Activated CD4-positive, CD25-positive, alpha-beta regulatory T cell treated with anti-CD3 and anti-CD28 coated beads, Interleukin-2, amount 50 U/mL, for 16 hours (primary cell): ENCODE results near the gene NPFFR1.

Experiments
- DNase-seq: peaks from one replicate; pipeline ENCODE4 v3.0.0-alpha.2; 2020; ENCODE audit warnings: low read depth, low spot score

The NPFFR1 gene

GRCh38 chr10:70315276-70315675 lies 31.5 kb upstream of the NPFFR1 start:
- no peak for DNase-seq

GRCh38 chr10:70312972-70313371 lies 29.2 kb upstream of the NPFFR1 start:
- DNase-seq = no peak

GRCh38 chr10:70312249-70312648 lies 28.4 kb upstream of the NPFFR1 start:
- no peak for DNase-seq

- no peak for DNase-seq
Measured at GRCh38 chr10:70311698-70312097, 27.9 kb upstream of the NPFFR1 start.

- no peak for DNase-seq
Measured at GRCh38 chr10:70309661-70310060, 25.9 kb upstream of the NPFFR1 start.

GRCh38 chr10:70308121-70309060 lies 24.6 kb upstream of the NPFFR1 start:
- DNase-seq = no peak

- no peak for DNase-seq
Measured at GRCh38 chr10:70306886-70307520, 23.2 kb upstream of the NPFFR1 start.

- no peak for DNase-seq
Measured at GRCh38 chr10:70306181-70306705, 22.4 kb upstream of the NPFFR1 start.

- DNase-seq = no peak
Measured at GRCh38 chr10:70303730-70304129, 19.9 kb upstream of the NPFFR1 start.

- no peak for DNase-seq
Measured at GRCh38 chr10:70302292-70302691, 18.5 kb upstream of the NPFFR1 start.

GRCh38 chr10:70300908-70301597 lies 17.2 kb upstream of the NPFFR1 start:
- no peak for DNase-seq

- no peak for DNase-seq
Measured at GRCh38 chr10:70300461-70300860, 16.7 kb upstream of the NPFFR1 start.

- no peak for DNase-seq
Measured at GRCh38 chr10:70299876-70300275, 16.1 kb upstream of the NPFFR1 start.

GRCh38 chr10:70298393-70298792 lies 14.6 kb upstream of the NPFFR1 start:
- DNase-seq = no peak

- no peak for DNase-seq
Measured at GRCh38 chr10:70297224-70297623, 13.4 kb upstream of the NPFFR1 start.

- no peak for DNase-seq
Measured at GRCh38 chr10:70296406-70296899, 12.6 kb upstream of the NPFFR1 start.

- no peak for DNase-seq
Measured at GRCh38 chr10:70295926-70296325, 12.1 kb upstream of the NPFFR1 start.

GRCh38 chr10:70295321-70295720 lies 11.5 kb upstream of the NPFFR1 start:
- DNase-seq = no peak

GRCh38 chr10:70293169-70293843 lies 9.5 kb upstream of the NPFFR1 start:
- no peak for DNase-seq

GRCh38 chr10:70292004-70292403 lies 8.2 kb upstream of the NPFFR1 start:
- DNase-seq = no peak

GRCh38 chr10:70289739-70290138 lies 5.9 kb upstream of the NPFFR1 start:
- DNase-seq = no peak
